HG03175 (cell line): ENCODE data around the gene CAV2.

Experiments used
- ATAC-seq: cut with Tn5 transposase; IDR thresholded peaks from one replicate; pipeline ENCODE4 v1.9.1; 2021; ENCODE audit warnings: mild to moderate bottlenecking, moderate library complexity; ENCODE audit not compliant: unreplicated experiment

The CAV2 gene

DNA sequence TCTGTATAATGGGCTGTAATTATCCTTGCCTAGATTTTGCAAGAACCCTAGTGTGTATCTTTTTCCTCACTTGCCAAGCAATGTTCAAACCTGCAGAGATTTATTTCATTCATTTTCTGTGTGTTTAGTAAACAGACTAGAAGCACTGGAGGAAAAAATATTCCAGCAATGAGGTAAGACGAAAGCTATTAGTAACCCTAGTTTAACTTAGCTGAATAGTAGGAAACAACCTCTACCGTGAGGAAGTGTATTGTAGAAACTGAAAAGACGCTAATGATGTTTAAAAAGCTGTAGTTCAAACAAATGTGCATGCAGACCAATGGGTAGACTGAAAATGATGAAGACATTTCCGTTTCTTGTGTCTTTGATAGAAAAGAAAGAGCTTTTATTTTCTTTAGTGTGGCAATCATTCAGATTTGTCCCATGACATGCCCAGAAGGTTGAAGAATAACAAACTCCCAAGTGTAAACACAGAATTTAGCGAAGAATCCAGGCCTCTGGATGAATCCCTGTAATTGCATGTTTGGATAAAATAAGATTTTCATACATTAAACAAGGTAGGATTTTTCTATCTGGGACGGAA is 46.0 kb downstream of the CAV2 start:
- no peak for ATAC-seq

DNA sequence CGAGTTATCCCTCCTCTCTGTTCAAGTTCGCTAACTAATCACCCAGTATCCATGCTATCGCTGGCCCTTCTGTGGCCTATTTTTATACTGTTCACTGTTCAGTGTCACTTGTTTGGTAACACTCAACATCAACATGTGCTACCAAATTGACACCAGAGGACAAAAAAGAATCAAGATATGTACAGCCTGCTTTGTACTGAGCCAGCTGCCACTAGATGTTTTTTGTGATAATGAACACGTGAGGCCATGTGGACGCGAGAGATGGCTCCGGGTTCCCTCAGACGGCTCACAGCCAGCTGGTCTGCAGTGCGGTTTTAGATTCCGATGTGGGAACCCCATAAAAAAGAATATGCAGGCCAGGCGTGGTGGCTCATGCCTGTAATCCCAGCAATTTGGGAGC is 46.5 kb downstream of the CAV2 start:
- ATAC-seq: no peak

DNA sequence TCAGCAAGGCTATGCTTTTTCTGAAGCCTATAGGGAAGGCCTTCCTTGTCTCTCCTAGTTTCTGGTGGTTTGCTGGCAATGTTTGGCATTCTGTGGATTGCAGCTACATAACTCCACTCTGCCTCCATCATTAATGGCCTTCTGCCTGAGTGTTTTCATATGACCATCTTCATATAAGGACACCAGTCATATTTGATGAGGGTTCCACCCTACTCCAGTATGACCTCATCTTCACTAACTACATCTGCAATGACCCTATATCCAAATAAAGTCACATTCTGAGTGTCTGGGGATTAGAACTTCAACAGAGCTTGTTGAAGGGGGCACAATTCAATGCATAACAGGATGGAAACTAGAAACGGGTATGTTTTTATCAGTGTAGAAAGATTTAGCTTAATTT is 47.4 kb downstream of the CAV2 start:
- no peak for ATAC-seq

DNA sequence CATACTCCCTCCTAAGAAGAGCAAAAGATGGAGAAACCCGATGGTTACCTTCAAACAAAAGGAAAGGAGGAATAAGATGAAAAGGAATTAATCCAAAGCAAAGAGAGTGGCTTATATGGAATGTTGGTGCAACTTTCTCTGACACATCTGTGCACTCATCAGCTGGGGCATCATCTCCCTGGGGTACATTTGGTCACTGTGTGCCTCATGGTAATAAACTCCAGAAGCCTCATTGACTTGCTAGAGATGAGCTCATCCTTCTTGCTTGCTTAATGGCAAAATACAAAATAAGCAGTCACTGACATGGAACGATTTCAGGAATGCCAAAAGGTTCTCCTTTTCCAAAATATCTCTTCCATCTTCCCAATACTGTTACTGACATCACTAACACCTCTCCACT is 47.8 kb downstream of the CAV2 start:
- no peak for ATAC-seq

DNA sequence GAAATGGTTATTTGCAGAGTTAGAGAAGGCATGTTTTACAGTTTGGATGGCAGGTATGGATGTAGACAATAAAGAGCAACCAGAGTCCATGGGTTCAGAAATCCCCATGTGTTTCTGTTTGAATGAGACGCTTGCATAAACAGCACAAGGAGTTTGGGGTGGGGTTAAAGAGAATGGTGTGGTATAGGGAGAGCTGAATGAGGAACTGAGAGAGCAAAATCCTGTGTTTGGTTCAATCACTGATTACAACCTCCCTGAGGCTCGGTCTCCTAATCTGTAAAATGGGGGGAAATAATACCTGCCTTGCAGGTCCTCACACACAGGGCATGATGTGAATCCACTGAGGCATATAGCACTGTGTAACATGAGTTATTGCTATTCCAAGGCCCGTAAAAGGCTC is 49.0 kb downstream of the CAV2 start:
- ATAC-seq: peak; percentile 70

DNA sequence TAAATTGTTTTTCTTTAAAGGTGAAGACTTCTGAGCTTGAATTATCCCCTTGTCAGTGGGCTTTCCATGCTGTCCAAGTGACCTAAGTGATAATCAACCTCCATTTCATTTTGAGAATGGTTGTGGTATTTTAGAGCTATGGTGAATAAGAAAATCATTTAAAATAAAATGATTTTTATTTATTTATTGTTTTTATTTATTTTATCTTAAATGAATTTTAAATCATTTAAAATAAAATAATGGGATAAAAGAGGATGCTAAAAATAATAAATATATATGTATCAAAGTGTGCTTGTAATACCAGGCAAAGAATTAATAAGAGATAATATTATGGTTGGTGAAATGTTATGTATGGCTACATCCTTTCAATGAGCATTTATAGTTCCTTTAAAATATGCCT is 49.8 kb downstream of the CAV2 start:
- ATAC-seq: no peak

DNA sequence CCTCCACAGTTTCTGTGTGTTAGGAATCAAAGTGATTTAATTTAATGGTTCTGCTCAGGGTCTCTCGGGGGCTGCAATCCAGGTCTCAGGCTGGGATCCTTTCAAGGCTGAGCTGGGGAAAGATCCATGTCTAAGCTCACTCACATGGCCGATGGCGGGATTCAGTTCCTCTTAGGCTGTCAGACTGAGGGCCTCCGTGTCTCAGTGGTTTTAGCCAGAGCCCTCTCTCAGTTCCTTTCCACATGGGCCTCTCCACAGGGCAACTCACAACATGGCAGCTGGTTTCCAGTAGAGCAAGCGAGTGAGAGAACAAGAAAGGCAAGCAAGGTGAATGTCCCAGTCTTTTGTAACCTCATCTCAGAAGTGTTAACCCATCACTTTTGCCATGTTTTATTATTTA is 52.2 kb downstream of the CAV2 start:
- no peak for ATAC-seq

DNA sequence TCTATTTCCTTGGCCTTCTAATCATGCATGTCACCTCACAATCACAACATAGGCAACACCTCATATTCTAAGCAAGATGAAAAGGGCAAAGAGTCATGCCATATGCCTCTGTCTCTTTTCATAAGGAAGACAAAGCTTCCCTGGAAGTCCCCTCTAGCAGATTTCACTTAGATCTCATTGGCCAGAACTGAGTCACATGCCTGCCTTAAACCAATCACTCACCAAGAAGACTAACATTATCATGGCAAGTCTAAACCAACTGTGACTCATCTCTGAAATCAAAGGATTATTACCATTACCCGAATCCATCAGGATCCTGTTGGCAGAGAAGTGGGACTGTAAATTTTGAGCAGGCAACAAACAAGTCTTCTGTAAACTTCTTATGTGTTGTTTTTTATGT is 53.1 kb downstream of the CAV2 start:
- no peak for ATAC-seq

DNA sequence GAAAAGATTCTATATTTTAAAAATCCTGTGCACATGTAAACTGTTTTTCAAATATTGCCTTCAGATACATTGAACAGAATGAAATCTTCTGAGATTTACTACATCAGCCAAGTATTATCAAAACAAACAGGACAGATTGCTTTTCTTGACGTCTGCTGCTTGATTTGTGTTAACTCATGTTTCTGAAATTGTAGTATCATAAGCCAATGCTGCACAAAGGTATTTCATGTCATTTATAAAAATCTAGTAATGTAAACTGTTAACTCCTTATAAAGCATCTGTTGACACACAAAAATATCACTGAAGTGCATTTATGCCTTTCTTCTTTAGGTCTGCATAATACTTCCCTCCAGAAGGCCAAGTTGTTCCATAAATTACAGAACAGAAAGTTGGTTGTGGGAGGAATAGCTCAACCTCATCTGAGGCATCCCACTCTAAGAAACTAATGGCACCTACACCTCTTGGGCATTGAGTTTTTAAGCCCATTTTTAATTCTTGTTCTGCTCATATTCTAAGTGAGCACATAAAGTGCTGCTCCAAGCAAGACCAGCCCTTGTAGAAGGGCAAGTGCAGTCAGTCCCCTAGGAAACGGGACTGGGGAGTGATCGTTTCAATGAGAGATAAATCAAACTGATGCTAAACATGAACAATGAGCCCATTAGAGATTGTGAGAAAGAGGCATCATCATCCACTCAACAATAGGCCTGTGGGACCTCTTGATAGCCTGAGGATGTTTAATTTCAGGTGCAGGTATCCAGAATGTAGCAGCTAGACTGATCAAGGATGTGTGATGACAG is 53.8 kb downstream of the CAV2 start:
- no peak for ATAC-seq

DNA sequence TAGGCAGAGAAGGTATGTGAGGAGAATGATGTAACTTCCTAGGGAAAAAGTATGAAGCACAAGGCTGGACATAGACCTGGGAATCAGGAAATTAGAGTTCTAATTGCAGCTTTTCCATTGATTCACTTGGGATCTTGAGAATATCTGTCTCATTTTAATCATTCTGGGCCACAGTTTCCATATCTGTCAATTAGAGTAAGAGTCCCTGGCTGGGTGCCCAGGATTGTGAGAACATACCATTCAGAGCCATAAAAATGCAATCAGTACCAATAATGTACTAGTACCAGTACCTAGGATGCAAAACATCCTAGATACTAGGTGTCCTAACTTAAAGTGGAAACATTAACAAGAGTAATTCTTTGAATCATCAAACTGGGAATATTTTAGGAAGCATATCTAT is 54.9 kb downstream of the CAV2 start:
- ATAC-seq: no peak

DNA sequence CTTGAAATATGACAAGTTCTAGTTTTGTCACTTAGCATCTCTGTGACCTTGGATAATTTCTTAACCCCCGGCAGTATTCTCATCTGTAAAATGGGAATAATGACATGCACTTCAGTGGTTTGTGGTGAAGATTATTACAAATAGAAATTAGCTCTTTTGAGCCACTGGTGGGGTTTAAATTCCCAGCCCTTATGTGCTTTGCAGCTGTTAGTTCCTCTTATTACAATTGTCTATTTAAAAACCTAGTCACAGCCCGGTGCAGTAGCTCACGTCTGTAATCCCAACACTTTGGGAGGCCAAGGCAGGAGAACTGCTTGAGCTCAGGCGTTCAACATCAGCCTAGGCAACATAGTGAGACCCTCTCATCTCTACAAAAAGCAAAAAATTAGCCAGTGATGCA is 55.4 kb downstream of the CAV2 start:
- ATAC-seq: no peak

DNA sequence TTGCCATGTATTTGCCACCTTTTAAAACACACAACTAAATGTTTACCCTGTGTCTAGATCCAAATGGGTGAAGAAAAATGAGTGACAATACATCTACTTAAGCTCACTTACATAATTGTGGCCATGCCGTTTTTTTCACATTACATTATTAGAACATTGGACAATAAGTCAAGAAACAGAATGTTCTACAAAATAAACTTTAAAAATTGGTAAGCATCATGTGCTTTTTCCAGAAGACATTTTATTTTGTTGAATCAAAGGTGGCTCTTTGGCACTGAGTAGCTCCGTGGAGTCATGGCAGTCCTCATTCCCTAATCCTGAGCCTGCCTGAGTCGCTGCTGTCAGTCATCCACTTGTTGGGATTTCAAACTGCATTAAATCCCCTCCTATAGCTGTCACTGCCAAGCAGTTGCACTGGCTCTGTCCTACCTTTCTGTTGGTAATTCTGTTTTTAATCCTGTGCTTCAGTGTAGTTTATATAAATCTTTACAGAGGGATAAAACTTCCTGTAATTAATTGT is 57.6 kb downstream of the CAV2 start:
- no peak for ATAC-seq

DNA sequence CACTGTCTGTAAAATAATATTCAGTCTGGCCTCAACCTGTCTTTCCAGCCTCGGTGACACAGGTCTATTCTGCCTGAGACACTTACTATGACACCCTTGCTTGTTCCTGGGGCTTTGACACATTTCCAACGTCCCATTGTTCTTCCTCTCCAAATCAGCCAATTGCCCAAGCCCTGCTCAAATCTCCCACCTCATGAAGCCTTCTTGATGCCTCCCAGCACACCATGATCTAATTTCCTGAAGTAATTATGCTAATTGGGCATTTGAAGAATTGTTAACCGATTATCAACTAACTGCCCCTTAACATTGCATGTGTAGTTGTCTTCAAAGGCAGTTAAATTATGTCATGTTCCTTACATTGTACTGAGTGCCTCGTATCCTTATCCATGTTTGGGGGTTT is 58.4 kb downstream of the CAV2 start:
- ATAC-seq: no peak
